Natural killer cell (primary cell): Measurements from ENCODE around the gene SYT2. TPM values are rescaled to one million over a fixed set of nuclear protein-coding genes. Genes with fewer than 3 reads are reported as not detected.

Experiments
- ATAC-seq, 3 donors: fragments of 150-1000 bp in 2 of 3; fragments of 200-7000 bp in 1 of 3; cut with Tn5 transposase; 1 replicate in 1 of 3; 2 replicates in 2 of 3; pipeline ENCODE4 v1.10.0; 2021; ENCODE audit warnings: mild to moderate bottlenecking in 2 of 3, moderate library complexity in 2 of 3
- DNase-seq, 2 donors: peaks; one replicate each; pipeline versions ENCODE4 v3.0.0 to v3.0.0-alpha.2; 2013 to 2021; ENCODE audit warnings: mixed read lengths in 1 of 2
- H3K27ac ChIP-seq: one replicate; pipeline ENCODE4 v1.5.1; 2013; ENCODE audit warnings: mild to moderate bottlenecking, low read length
- H3K27me3 ChIP-seq: one replicate; pipeline ENCODE4 v1.6.1; 2013; ENCODE audit warnings: low read length; ENCODE audit not compliant: control insufficient read depth, insufficient read depth
- H3K36me3 ChIP-seq: one replicate; pipeline ENCODE4 v1.6.1; 2013; ENCODE audit warnings: low read length; ENCODE audit not compliant: control insufficient read depth, insufficient read depth
- H3K4me1 ChIP-seq: one replicate; pipeline ENCODE4 v1.6.1; 2013; ENCODE audit warnings: low read length; ENCODE audit not compliant: control insufficient read depth, insufficient read depth
- H3K4me3 ChIP-seq: one replicate; pipeline ENCODE4 v1.5.1; 2013; ENCODE audit warnings: low read length
- H3K9me3 ChIP-seq: one replicate; pipeline ENCODE4 v1.6.1; 2013; ENCODE audit warnings: low read length; ENCODE audit not compliant: control insufficient read depth, insufficient read depth
- H3K27ac Mint-ChIP-seq, 2 donors: one replicate each; pipeline ENCODE4 v1.8.0; 2022; ENCODE audit warnings: mild to moderate bottlenecking in 2 of 2, mixed read lengths in 2 of 2, moderate library complexity in 1 of 2
- H3K27me3 Mint-ChIP-seq, 2 donors: one replicate each; pipeline ENCODE4 v1.8.0; 2022; ENCODE audit warnings: low read depth in 2 of 2, mixed read lengths in 2 of 2
- H3K36me3 Mint-ChIP-seq: one replicate; pipeline ENCODE4 v1.8.0; 2022; ENCODE audit warnings: mixed read lengths
- H3K4me1 Mint-ChIP-seq, 2 donors: one replicate each; pipeline ENCODE4 v1.8.0; 2022; ENCODE audit warnings: mixed read lengths in 2 of 2
- H3K4me3 Mint-ChIP-seq: one replicate; pipeline ENCODE4 v1.8.0; 2022; ENCODE audit warnings: mild to moderate bottlenecking, moderate library complexity, mixed read lengths
- H3K9me3 Mint-ChIP-seq, 2 donors: one replicate each; pipeline ENCODE4 v1.8.0; 2022; ENCODE audit warnings: mixed read lengths in 2 of 2
- WGBS: methylation state at CpG from one replicate; pipeline ENCODE4 v1.1.7; 2013; ENCODE audit warnings: missing lambda C conversion rate; ENCODE audit not compliant: insufficient coverage; 5-methylcytosine and 5-hydroxymethylcytosine counted together
- intact Hi-C: fragments of 100-400 bp; cut with micrococcal nuclease; formaldehyde crosslinking; loops from one replicate; pipeline ENCODE4 v1.14.2; 2022
- total RNA-seq, 4 donors: library from RNA; stranded (reverse); fragments of 120-200 nt in 1 of 4; gene quantifications; one replicate each; pipeline versions ENCODE4 v1.2.3 to v1.2.4, GENCODE V29; 2013 to 2022
- TF ChIP-seq, protein P1 (sequence below): fragments of 200-600 bp; IDR thresholded peaks from one replicate; pipeline ENCODE4 v1.8.0; 2022; ENCODE audit warnings: antibody characterized with exemption

The SYT2 gene
- total RNA-seq, 3 donors from 2014 or later (not counting 1 experiment from before 2014, with no cell fraction given), result not detected

DNA sequence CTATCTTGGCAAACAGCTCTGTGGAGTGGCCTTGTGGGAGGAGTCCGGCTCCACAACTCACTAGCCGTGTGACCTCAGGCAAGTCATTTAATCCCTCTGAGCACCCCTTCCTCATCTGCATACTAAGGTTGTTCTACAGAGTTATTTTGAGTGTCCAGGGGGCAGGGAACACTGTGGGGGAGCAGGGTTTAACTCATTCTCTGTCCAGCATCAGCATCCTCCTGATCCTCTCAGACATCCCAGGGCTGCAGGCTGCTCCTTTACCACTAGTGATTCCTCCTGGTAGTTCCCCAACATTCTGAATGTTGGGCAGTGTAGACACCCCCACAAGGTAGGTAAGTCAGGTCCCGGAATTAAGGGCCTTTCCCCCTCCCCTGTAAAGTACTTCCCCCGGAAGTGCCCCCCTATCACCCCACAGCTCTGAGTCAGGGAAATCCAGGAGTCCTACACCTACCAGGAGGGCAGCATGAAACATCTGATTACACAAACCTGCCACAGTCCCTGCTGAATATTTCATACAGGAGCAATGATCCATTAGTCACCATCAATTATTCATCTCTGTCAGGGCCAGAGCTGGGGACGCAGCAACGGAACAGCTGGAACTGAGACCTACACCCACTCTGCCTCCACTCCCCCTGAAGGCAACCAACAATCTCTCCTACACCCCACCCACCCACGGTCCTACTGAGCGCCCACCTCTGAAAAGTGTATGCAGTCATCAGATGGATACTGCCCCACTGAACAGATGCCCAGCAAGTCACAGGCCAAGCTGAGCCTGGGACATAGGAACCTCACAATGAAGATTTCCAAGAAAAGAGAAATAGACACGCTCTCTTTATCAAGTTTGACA is 20.5 kb downstream of the SYT2 start:
- peaks cover 33 to 49% of the 10 kb centered on the region in 2 donors for H3K27me3 Mint-ChIP-seq
- TF ChIP-seq, protein P1, sequence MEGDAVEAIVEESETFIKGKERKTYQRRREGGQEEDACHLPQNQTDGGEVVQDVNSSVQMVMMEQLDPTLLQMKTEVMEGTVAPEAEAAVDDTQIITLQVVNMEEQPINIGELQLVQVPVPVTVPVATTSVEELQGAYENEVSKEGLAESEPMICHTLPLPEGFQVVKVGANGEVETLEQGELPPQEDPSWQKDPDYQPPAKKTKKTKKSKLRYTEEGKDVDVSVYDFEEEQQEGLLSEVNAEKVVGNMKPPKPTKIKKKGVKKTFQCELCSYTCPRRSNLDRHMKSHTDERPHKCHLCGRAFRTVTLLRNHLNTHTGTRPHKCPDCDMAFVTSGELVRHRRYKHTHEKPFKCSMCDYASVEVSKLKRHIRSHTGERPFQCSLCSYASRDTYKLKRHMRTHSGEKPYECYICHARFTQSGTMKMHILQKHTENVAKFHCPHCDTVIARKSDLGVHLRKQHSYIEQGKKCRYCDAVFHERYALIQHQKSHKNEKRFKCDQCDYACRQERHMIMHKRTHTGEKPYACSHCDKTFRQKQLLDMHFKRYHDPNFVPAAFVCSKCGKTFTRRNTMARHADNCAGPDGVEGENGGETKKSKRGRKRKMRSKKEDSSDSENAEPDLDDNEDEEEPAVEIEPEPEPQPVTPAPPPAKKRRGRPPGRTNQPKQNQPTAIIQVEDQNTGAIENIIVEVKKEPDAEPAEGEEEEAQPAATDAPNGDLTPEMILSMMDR, result no peak
- no peak overlapping the region for H3K27ac Mint-ChIP-seq
- no peaks in the 10 kb centered on the region for H3K4me1 Mint-ChIP-seq
- Histone ChIP-seq H3K4me3 (no peak overlapping the region), H3K27me3 (no peaks in the 10 kb centered on the region), H3K36me3 (no peaks in the 10 kb centered on the region), H3K9me3 (no peaks in the 10 kb centered on the region), H3K27ac (no peak overlapping the region), H3K4me1 (no peaks in the 10 kb centered on the region)
- 78% methylated on average over 9 of the region's 9 CpGs for WGBS
- ATAC-seq (no peak), DNase-seq (no peak)
- no peak overlapping the region for H3K4me3 Mint-ChIP-seq
- intact Hi-C loops, result no loop called here
- H3K36me3 Mint-ChIP-seq, result no peaks in the 10 kb centered on the region
- H3K9me3 Mint-ChIP-seq, result no peaks in the 10 kb centered on the region

DNA sequence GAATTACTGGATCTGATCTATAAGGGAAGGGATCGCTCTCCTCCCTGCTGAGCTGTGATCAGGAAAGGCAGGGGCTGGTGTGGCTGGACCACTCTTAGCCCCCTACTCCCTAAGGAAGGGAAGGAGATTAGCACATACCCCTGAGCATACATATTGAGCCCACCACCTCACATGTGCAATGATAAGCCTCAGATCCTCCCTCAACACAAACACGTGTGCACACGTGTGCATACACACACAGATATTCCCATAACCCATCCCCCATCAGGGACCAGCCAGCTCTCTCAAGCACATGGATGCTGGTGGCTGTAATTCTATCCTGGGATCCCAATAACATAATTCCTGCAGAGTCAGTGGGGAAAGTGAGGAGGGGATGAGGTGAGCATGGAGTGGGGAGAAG is 21.2 kb downstream of the SYT2 start:
- Mint-ChIP-seq H3K4me1 (no peaks in the 10 kb centered on the region), H3K9me3 (no peaks in the 10 kb centered on the region), H3K36me3 (no peaks in the 10 kb centered on the region), H3K27ac (no peak overlapping the region), H3K4me3 (no peak overlapping the region), H3K27me3 (peaks cover 35 to 51% of the 10 kb centered on the region in 2 donors)
- Histone ChIP-seq H3K4me1 (no peaks in the 10 kb centered on the region), H3K27me3 (no peaks in the 10 kb centered on the region), H3K9me3 (no peaks in the 10 kb centered on the region), H3K4me3 (no peak overlapping the region), H3K36me3 (no peaks in the 10 kb centered on the region), H3K27ac (no peak overlapping the region)
- TF ChIP-seq, protein P1, result no peak
- DNase-seq (no peak), ATAC-seq (no peak)
- 74% methylated on average over 3 of the region's 3 CpGs for WGBS
- intact Hi-C loops, result no loop called here

DNA sequence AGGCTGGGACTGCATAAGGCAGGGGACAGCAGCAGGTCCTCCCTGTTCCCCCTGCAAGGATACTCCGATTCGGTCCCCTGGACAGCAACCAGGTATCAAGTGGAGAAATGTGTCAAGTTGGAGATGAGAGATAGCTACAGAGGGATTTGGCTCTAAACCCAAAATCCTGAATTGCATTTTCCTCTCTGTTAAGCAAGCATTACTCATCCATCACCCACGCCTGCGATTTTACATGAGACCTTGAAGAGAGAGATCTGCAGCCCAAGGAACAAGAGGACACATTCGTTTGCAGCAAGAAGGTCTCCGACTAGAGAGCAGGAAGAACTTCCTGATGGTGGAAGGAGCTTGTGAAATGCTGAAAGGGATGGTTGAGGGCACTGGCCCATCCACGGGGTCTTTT is 21.9 kb downstream of the SYT2 start:
- TF ChIP-seq, protein P1, result no peak
- 76% methylated on average over 7 of the region's 7 CpGs for WGBS
- ATAC-seq (no peak), DNase-seq (no peak)
- Mint-ChIP-seq H3K27ac (no peak overlapping the region), H3K4me1 (no peaks in the 10 kb centered on the region), H3K27me3 (peaks cover 35 to 51% of the 10 kb centered on the region in 2 donors), H3K36me3 (no peaks in the 10 kb centered on the region), H3K4me3 (no peak overlapping the region), H3K9me3 (no peaks in the 10 kb centered on the region)
- H3K9me3 ChIP-seq, result no peaks in the 10 kb centered on the region
- H3K4me1 ChIP-seq, result no peaks in the 10 kb centered on the region
- H3K27me3 ChIP-seq, result no peaks in the 10 kb centered on the region
- intact Hi-C loops, result no loop called here
- no peak overlapping the region for H3K4me3 ChIP-seq
- H3K27ac ChIP-seq, result no peak overlapping the region
- H3K36me3 ChIP-seq, result no peaks in the 10 kb centered on the region

DNA sequence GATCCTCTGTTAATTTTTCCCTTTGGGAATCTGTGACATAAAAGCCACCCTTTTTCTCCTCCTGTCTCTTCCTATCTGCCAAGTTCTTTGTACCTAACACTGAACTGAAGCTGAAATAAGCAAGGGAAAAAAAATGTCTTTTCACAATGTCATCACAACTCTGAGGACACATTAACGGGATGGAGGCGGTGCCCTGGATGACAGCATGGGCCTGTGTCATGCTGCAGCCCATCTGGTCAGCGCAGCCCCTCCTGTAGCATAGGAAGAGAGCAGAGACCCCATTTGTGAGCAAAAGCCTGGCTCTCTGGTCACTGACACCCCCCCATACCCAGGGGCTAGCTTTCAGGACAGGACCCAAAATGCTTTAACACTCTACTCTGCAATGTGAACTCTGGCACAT is 22.5 kb downstream of the SYT2 start:
- Mint-ChIP-seq H3K27ac (no peak overlapping the region), H3K9me3 (no peaks in the 10 kb centered on the region), H3K27me3 (peaks cover 34 to 55% of the 10 kb centered on the region in 2 donors), H3K36me3 (no peaks in the 10 kb centered on the region), H3K4me3 (no peak overlapping the region), H3K4me1 (no peaks in the 10 kb centered on the region)
- no peak overlapping the region for H3K4me3 ChIP-seq
- no peak for DNase-seq
- H3K9me3 ChIP-seq, result no peaks in the 10 kb centered on the region
- TF ChIP-seq, protein P1, result no peak
- no peaks in the 10 kb centered on the region for H3K27me3 ChIP-seq
- intact Hi-C loops, result no loop called here
- H3K27ac ChIP-seq, result no peak overlapping the region
- no peaks in the 10 kb centered on the region for H3K36me3 ChIP-seq
- ATAC-seq, result no peak
- H3K4me1 ChIP-seq, result no peaks in the 10 kb centered on the region
- WGBS, result 85% methylated on average over 3 of the region's 3 CpGs
